Vagina (tissue), 2 donors: Measurements from ENCODE around the gene AGFG1.

Source experiments
- CTCF ChIP-seq, 3 experiments: fragments of 450-650 bp in 2 of 3; fragments of 200-600 bp in 1 of 3; sonication (generic) in 1 of 3; IDR thresholded peaks; one replicate each; pipeline ENCODE4 v1.5.1; 2017 to 2019; ENCODE audit warnings: antibody characterized with exemption in 3 of 3, mild to moderate bottlenecking in 2 of 3, moderate library complexity in 2 of 3
- POLR2AphosphoS5 ChIP-seq, 2 donors: sonication (generic); formaldehyde crosslinking; IDR thresholded peaks; one replicate each; pipeline ENCODE4 v1.9.0; 2017; ENCODE audit warnings: antibody characterized with exemption in 2 of 2, mild to moderate bottlenecking in 2 of 2, low read depth in 1 of 2; ENCODE audit not compliant: insufficient read depth in 1 of 2

GRCh38 chr2:227499627-227500300 lies 27.8 kb downstream of the AGFG1 start:
- TF ChIP-seq CTCF (IDR thresholded peaks at IDR 0.05) (no peak), POLR2AphosphoS5 (IDR thresholded peaks at IDR 0.05; ENCODE audit: insufficient read depth in 1 of 2, low read depth in 1 of 2) (no peak)
